Measurements from ENCODE around the gene KCNMB3. TPM values are rescaled to one million over a fixed set of nuclear protein-coding genes. Genes with fewer than 3 reads are reported as not detected.
"Not testable (repeated sequence)": the region's sequence is repeated elsewhere in the genome, so short reads cannot be mapped to it uniquely, and the experiment has no call there.

KCNMB3 gene
- total RNA-seq, 1 experiment from 2014 or later: 0.10 TPM

- no peak for DNase-seq (ENCODE audit: low spot score)
- in situ Hi-C loops (cut with HindIII; ENCODE audit: low sequenced_read_pairs): no loop called here
Measured at GRCh38 chr3:179266701-179267211, 15.8 kb upstream of the KCNMB3 start.

- in situ Hi-C loops (cut with HindIII; ENCODE audit: low sequenced_read_pairs): no loop called here
- no peak for DNase-seq (ENCODE audit: low spot score)
Measured at GRCh38 chr3:179265875-179266274, 15.0 kb upstream of the KCNMB3 start.

- DNase-seq (ENCODE audit: low spot score): no peak
- in situ Hi-C loops (cut with HindIII; ENCODE audit: low sequenced_read_pairs): no loop called here
Measured at GRCh38 chr3:179265092-179265491, 14.2 kb upstream of the KCNMB3 start.

- DNase-seq (ENCODE audit: low spot score): no peak
- in situ Hi-C loops (cut with HindIII; ENCODE audit: low sequenced_read_pairs): no loop called here
Measured at GRCh38 chr3:179264449-179264848, 13.5 kb upstream of the KCNMB3 start.

- no peak for DNase-seq (ENCODE audit: low spot score)
- in situ Hi-C loops (cut with HindIII; ENCODE audit: low sequenced_read_pairs): no loop called here
Measured at GRCh38 chr3:179263134-179263533, 12.2 kb upstream of the KCNMB3 start.

GRCh38 chr3:179260949-179261765 lies 10.2 kb upstream of the KCNMB3 start:
- in situ Hi-C loops (cut with HindIII; ENCODE audit: low sequenced_read_pairs): no loop called here
- DNase-seq (ENCODE audit: low spot score): peak; percentile 44

GRCh38 chr3:179259959-179260756 lies 9.2 kb upstream of the KCNMB3 start:
- DNase-seq (ENCODE audit: low spot score); in situ Hi-C loops (cut with HindIII; ENCODE audit: low sequenced_read_pairs): not testable (repeated sequence)

- DNase-seq (ENCODE audit: low spot score): no peak
- in situ Hi-C loops (cut with HindIII; ENCODE audit: low sequenced_read_pairs): no loop called here
Measured at GRCh38 chr3:179258820-179259219, 7.9 kb upstream of the KCNMB3 start.

GRCh38 chr3:179257742-179258141 lies 6.8 kb upstream of the KCNMB3 start:
- DNase-seq (ENCODE audit: low spot score); in situ Hi-C loops (cut with HindIII; ENCODE audit: low sequenced_read_pairs): not testable (repeated sequence)

- no peak for DNase-seq (ENCODE audit: low spot score)
- in situ Hi-C loops (cut with HindIII; ENCODE audit: low sequenced_read_pairs): no loop called here
Measured at GRCh38 chr3:179256813-179257212, 5.9 kb upstream of the KCNMB3 start.

- no peak for DNase-seq (ENCODE audit: low spot score)
- in situ Hi-C loops (cut with HindIII; ENCODE audit: low sequenced_read_pairs): no loop called here
Measured at GRCh38 chr3:179247289-179248015, 3.5 kb downstream of the KCNMB3 start.

- in situ Hi-C loops (cut with HindIII; ENCODE audit: low sequenced_read_pairs): no loop called here
- DNase-seq (ENCODE audit: low spot score): no peak
Measured at GRCh38 chr3:179244878-179245277, 6.0 kb downstream of the KCNMB3 start.

- in situ Hi-C loops (cut with HindIII; ENCODE audit: low sequenced_read_pairs); DNase-seq (ENCODE audit: low spot score): not testable (repeated sequence)
Measured at GRCh38 chr3:179242859-179243258, 8.1 kb downstream of the KCNMB3 start.

- DNase-seq (ENCODE audit: low spot score); in situ Hi-C loops (cut with HindIII; ENCODE audit: low sequenced_read_pairs): not testable (repeated sequence)
Measured at GRCh38 chr3:179240299-179240698, 10.6 kb downstream of the KCNMB3 start.

GRCh38 chr3:179236669-179237301 lies 14.1 kb downstream of the KCNMB3 start:
- in situ Hi-C loops (cut with HindIII; ENCODE audit: low sequenced_read_pairs): no loop called here
- DNase-seq (ENCODE audit: low spot score): no peak

- in situ Hi-C loops (cut with HindIII; ENCODE audit: low sequenced_read_pairs): no loop called here
- DNase-seq (ENCODE audit: low spot score): no peak
Measured at GRCh38 chr3:179234199-179234598, 16.7 kb downstream of the KCNMB3 start.

- no peak for DNase-seq (ENCODE audit: low spot score)
- in situ Hi-C loops (cut with HindIII; ENCODE audit: low sequenced_read_pairs): no loop called here
Measured at GRCh38 chr3:179233043-179233442, 17.9 kb downstream of the KCNMB3 start.

- no peak for DNase-seq (ENCODE audit: low spot score)
- in situ Hi-C loops (cut with HindIII; ENCODE audit: low sequenced_read_pairs): no loop called here
Measured at GRCh38 chr3:179229177-179229576, 21.7 kb downstream of the KCNMB3 start.

GRCh38 chr3:179227349-179227748 lies 23.6 kb downstream of the KCNMB3 start:
- no peak for DNase-seq (ENCODE audit: low spot score)
- in situ Hi-C loops (cut with HindIII; ENCODE audit: low sequenced_read_pairs): no loop called here
